GM12873 (cell line): Measurements from ENCODE around the gene PTDSS2.

ENCODE experiments used
- CTCF ChIP-seq: IDR thresholded peaks from 2 replicates; pipeline ENCODE4 v1.5.1; 2012; ENCODE audit warnings: low read depth, mild to moderate bottlenecking, moderate library complexity, low read length, control low read depth; ENCODE audit not compliant: insufficient read depth; ENCODE audit errors: missing control alignments

PTDSS2 gene

GRCh38 chr11:460331-461199, 10.5 kb downstream of the PTDSS2 start:
- TF ChIP-seq CTCF = no peak

GRCh38 chr11:461626-462025, 11.5 kb downstream of the PTDSS2 start:
- no peak for TF ChIP-seq CTCF

- no peak for TF ChIP-seq CTCF
These were observed 12.2 kb downstream of the PTDSS2 start for GRCh38 chr11:462107-462890.

- TF ChIP-seq CTCF = no peak
These were observed 14.2 kb downstream of the PTDSS2 start for GRCh38 chr11:464316-464715.

- TF ChIP-seq CTCF = no peak
These were observed 15.9 kb downstream of the PTDSS2 start for GRCh38 chr11:465896-466530.

GRCh38 chr11:468036-468435, 18.0 kb downstream of the PTDSS2 start:
- no peak for TF ChIP-seq CTCF

GRCh38 chr11:468493-468892, 18.4 kb downstream of the PTDSS2 start:
- no peak for TF ChIP-seq CTCF
